ENCODE results near the gene CASK. TPM values are rescaled to one million over a fixed set of nuclear protein-coding genes. Genes with fewer than 3 reads are reported as not detected.

The CASK gene
- total and polyA plus RNA-seq, 9 of the 15 experiments (the other 6 are each of a cell fraction or from before 2014, with no cell fraction given), result 1.3 to 7.4 (median 5.2) TPM

DNA sequence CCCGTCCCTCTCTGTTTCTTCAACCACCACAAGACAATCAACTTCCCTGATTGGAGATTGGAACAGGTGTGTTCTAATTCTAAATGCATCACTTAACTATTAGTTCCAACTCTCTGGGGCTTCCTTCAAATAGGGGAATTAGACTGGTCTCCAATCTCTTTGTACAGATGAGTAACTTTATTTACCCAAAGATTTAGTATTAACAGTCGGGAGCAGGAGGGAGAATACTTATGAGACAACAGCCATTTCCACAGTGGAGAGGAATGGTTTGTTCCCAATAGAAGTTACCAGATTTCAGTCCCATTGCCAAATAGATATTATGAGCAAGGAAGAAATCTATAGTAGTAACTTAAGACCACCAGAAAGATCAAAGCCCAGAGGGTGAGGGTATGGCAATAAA is 46.2 kb downstream of the CASK start:
- H3K27ac ChIP-seq (ENCODE audit: extremely low read depth, low read depth, low read length), result no peak overlapping the region
- no peaks in the 10 kb centered on the region for H3K27me3 ChIP-seq (ENCODE audit: control insufficient read depth in 2 of 2, insufficient read depth in 2 of 2, low read length in 2 of 2)
- no peaks in the 10 kb centered on the region for H3K9me1 ChIP-seq (ENCODE audit: control insufficient read depth, insufficient read depth, low read length)
- no peaks in the 10 kb centered on the region for H3K9me3 ChIP-seq (replicated peaks; ENCODE audit: control insufficient read depth, insufficient read depth, low read depth, low read length)
- no peaks in the 10 kb centered on the region for H3K36me3 ChIP-seq (ENCODE audit: control insufficient read depth, insufficient read depth, low read length)
- H4K20me1 ChIP-seq (replicated peaks; ENCODE audit: control insufficient read depth, insufficient read depth, low read length), result no peaks in the 10 kb centered on the region
- intact Hi-C loops (cut with micrococcal nuclease) (no loop called here), in situ Hi-C loops (cut with MboI) (no loop called here)
- ChIA-PET CTCF (ENCODE audit: low intra/inter-chr PET ratio) (no interaction called here), POLR2A (no interaction called here)
- DNase-seq (ENCODE audit: extremely low read depth in 1 of 4, low spot score in 3 of 4), result no peak
- H3K9ac ChIP-seq (ENCODE audit: insufficient read depth in 1 of 2, low read depth in 2 of 2, low read length in 2 of 2), result no peak overlapping the region
- no peaks in the 10 kb centered on the region for H3K4me1 ChIP-seq (replicated peaks in 1 of 2; ENCODE audit: control insufficient read depth in 2 of 2, insufficient read depth in 2 of 2, low read length in 2 of 2)
- no peak overlapping the region for H3K4me3 ChIP-seq
- TF ChIP-seq HCFC1 (IDR thresholded peaks at IDR 0.05; ENCODE audit: low read depth, low read length) (no peak), ZNF143 (CRISPR knock-in tag; IDR thresholded peaks at IDR 0.05) (no peak), MCM5 (IDR thresholded peaks at IDR 0.05; ENCODE audit: low read depth) (no peak), ZBTB1 (CRISPR knock-in tag; IDR thresholded peaks at IDR 0.05; ENCODE audit: borderline replicate concordance, low read depth) (no peak), TCF3 (CRISPR knock-in tag; IDR thresholded peaks at IDR 0.05) (no peak), HINFP (tag; conservative IDR thresholded peaks at IDR 0.05; ENCODE audit: low read depth) (no peak)
- BruUV-seq (replicated peaks), result no TSS peak
- no peak overlapping the region for H2AFZ ChIP-seq (ENCODE audit: low read depth, low read length)
- no peaks in the 10 kb centered on the region for H3K79me2 ChIP-seq (ENCODE audit: control insufficient read depth, insufficient read depth, low read length)
- no peak overlapping the region for H3K4me2 ChIP-seq (ENCODE audit: insufficient read depth, low read length)
- FAIRE-seq, result no peak
- ATAC-seq, result no peak
- WGBS (ENCODE audit: insufficient coverage, low coverage, missing lambda C conversion rate), result 5% methylated on average over 2 of the region's 2 CpGs
